GM18907 (cell line): Measurements from ENCODE around the gene D2HGDH.
"Not testable (repeated sequence)": the region's sequence is repeated elsewhere in the genome, so short reads cannot be mapped to it uniquely, and the experiment has no call there.

Source experiments
- ATAC-seq: cut with Tn5 transposase; IDR thresholded peaks from one replicate; pipeline ENCODE4 v1.9.1; 2021; ENCODE audit warnings: mild to moderate bottlenecking, moderate library complexity; ENCODE audit not compliant: unreplicated experiment

The D2HGDH gene

DNA sequence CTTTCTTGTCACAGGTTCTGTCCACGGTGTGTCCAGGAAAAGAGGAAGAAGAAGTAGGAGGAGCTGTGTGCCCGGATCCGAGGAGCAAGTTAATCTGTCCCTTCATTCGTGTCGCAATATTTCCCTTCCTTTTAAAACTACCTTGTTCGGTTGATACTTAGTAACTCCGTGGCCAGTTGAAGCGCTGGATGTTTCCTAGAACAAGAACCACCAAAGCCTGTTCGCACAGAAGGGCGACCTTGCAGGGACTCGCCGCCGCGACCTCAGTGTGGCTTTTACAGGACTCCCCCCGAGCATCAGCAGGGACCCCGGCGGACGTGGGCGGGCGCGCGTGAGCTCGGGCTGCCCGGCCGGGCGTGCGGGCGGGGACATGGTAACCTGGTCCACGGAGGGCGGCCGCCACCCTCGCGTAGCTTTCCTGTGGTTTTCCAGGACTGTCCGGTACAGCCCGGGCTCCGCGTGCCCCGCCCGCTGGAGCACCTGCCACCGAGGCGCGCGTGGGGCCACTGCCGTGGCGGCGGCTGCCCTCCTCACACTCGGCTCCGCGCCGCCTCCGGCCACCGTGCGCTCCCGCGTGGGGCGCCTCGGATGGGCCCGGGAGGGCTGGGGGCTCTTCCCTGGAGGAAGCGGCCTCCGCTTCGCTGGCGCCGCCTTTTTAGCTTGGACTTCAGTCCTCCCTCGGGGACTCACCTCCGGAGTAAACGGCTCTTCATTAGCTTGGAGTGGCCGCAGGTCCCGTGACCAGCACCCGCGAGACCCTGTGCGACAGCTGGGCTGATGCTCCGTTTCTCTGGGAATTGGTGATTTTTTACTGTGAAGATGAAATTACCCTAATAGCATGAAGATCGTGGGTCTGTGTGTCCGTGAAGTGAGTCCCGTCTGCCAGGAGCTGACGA lies 9.2 kb upstream of the D2HGDH start:
- no peak for ATAC-seq

DNA sequence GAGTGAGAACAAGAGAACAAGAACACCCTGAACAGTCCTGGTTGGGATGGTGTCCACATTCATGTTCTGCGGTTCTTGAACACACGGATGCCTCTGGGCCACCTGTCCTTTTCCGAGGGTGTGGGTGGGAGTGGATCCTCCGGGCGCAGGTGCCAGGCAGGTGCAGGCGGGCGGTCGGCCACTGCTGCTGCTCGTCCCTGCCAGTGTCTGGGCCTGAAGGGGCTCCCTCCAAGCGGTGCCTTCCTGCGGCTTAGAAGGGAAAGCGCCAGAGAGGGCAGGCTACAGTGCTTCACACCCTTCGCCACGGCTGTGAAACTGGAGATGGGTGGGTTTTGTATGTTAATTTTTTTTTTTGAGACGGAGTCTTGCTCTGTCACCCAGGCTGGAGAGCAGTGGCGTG lies 8.0 kb upstream of the D2HGDH start:
- ATAC-seq: no peak

DNA sequence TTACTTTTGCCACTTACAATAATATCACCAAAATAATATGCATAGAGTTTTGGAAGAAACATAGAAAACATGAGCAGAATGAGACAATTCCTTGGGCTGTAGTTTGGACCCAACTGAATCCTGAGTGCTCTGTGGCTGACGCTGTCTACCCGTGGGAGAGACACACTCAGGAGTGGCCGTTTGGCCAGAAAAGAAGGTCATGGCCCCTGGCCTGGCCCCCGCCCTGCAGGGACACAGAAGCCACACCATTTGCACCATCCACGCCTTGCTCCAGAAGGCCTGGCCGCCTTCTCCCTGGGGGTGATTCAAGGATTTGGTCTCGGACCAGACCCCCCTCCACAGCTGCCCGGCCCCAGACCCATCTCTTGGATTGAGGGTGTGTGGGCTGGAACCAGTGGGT lies 6.4 kb upstream of the D2HGDH start:
- no peak for ATAC-seq

DNA sequence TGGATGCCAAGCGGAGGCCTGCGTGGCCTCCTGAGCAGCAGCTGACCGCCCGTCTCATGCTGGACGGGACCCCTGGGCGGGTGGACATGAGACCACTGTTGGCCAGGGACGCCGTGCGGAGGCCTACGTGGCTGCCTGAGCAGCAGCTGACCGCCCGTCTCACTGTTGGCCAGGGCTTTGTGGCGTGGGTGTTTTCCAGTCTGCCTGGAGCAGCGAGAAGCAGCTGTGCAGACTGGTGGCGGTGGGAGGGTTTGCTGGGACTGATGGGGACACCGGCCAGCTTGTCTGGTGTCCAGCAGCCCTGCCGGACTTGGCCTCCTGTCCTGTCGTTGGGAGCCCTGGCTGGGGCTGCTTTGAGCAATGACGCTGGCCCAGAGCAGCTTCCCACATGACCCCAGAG lies 5.8 kb upstream of the D2HGDH start:
- no peak for ATAC-seq

DNA sequence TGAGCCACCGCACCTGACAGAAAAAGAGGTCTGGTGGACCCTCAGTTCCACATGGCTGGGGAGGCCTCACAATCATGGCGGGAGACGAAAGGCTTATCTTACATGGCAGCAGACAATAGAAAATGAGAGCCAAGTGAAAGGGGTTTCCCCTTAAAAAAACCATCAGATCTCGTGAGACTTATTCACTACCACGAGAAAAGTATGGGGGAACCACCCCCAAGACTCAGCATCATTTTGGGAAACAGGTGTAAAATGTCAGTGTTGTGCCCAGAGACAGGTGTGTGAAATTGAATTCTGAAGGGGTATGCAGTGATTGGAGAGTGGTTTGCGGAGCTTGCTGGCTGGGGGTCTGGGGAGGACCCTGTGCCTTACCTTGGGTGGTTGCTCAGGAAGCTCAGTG lies 4.6 kb upstream of the D2HGDH start:
- ATAC-seq: no peak

DNA sequence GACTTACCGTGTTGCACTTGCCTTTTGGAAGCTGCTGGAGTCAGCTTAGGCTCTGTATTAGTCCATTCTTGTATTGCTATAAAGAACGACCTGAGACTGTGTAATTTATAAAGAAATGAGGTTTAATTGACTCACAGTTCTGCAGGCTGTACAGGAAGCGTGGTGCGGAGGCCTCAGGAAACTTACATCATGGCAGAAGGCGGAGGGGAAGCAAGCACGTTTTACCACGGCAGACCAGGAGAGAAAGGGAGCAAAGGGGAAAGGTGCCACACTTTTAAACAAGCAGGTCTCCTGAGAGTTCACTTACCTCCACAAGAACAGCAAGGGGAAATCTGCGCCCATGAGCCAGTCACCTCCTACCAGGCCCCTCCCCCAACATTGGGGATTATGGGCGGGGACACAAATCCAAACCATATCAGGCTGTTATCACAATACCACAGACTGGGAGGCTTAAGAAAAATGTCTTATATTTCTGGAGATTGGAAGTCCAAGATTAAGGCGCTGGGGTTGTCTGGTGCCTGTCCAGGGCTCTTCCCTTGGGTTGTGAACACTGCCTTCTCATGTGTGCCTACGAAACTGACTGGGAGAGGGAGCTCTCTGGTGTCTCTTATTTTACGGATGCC lies 3.6 kb upstream of the D2HGDH start:
- no peak for ATAC-seq

DNA sequence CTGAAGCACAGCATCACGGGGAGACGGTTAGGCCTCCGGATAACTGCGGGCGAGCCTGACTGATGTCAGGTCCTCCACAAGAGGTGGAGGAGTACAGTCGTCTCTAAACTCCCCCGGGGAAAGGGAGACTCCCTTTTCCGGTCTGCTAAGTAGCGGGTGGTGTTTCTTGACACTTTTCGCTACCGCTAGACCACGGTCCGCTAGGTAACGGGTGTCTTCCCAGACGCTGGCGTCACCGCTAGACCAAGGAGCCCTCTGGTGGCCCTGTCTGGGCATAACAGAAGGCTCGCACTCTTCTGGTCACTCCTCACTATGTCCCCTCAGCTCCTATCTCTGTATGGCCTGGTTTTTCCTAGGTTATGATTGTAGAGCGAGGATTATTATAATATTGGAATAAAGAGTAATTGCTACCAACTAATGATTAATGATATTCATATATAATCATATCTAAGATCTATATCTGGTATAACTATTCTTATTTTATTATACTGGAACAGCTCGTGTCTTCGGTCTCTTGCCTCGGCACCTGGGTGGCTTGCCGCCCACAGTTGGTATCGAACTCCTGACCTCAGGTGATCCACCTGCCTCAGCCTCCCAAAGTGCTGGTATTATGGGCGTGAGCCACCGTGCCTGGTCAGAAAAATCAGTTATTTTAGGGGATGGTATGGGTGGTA lies 1.8 kb upstream of the D2HGDH start:
- not testable (repeated sequence) for ATAC-seq

DNA sequence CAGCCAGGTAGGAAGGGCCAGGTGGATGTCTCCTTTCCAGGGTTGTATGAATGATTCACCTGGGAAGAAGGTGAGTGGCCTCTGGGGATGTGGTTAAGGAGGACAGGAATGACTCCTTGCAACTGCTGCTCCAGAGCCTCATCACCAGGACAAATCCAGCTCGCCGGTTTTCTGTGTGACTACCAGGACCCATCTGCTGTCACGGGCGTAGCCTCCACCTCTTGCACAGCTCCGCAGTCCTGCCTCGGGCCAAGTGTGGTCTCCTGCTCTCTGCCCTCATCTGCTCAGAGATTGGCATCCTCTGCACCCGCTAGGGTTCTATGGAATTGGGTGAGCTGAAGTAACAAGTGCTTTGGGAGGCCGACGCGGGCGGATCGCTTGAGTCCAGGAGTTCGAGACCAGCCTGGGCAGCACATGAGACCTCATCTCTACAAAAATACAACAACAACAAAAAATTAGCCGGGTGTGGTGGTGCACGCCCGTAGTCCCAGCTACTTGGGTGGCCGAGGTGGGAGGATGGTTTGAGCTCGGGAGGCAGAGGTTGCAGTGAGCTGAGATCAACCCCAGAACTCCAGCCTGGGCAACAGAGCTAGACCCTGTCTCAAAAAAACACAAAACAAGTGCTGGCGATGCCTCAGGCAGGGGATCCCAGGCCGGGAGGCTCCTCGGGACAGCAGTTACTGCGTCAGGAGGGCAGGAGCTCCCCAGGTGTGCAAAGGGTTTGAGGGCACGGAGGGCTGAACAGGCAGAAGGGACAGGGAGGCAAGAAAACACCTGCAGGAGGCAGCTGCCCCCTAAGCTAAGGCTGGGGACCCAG lies 831 bp upstream of the D2HGDH start:
- no peak for ATAC-seq

- ATAC-seq: peak; percentile 32
Measured at GRCh38 chr2:241734208-241734466, 293 bp upstream of the D2HGDH start.

DNA sequence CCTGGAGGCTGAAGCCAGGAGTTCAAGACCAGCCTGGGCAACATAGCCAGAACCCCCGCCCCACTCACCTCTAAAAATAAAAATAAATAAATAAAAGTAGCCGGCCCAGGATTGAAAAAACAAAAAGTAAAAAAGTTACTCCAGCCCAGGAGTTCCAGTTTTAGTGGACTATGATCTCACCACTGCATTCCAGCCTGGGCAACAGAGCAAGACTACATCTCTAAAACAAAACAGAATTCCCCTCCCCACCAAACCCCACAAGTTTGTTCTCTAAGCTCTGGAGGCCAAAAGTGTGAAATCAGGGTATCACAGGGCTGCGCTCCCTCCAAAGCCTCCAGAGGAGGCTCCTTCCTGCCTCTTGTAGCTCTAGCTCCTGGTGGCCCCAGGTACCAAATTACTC lies 1.7 kb downstream of the D2HGDH start:
- ATAC-seq: no peak

- no peak for ATAC-seq
Measured at GRCh38 chr2:241738040-241738686, 3.7 kb downstream of the D2HGDH start.

DNA sequence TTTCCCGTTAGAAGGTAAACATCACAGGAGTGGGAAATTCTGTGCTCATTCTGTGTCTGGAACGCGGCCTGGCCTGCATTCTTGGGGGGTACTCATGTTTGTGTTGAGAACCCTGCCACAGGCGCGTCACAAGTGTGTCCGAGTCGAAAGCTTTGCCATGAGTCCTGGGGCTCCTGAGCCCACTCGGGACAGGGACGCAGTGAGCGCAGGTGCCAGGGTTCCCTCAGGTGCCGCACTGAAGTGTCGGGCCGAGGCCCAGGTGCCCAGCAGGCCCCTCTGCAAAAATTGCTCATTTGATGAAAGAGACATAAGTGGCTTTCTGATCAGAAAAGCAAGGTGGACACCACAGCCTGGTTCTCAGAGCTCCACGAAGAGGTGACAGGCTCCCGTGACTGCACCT lies 4.7 kb downstream of the D2HGDH start:
- no peak for ATAC-seq

DNA sequence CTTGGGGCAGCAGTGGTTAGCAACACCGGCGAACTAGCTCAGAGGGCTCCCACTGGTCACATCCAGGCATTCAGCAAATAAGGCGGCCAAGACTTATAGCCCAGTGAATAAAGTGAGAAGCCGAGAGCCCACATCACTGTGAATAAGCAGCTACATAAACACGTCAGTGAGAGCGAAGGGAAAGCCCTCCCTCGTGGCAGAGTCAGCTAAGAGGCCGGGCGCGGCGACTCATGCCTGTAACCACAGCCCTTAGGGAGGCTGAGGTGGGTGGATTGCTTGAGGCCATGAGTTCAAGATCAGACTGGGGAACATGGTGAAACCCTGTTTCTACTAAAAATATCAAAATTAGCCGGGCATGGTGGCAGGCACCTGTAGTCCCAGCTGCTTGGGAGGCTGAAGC lies 5.2 kb downstream of the D2HGDH start:
- ATAC-seq: no peak

- no peak for ATAC-seq
Measured at GRCh38 chr2:241741016-241741415, 6.6 kb downstream of the D2HGDH start.

DNA sequence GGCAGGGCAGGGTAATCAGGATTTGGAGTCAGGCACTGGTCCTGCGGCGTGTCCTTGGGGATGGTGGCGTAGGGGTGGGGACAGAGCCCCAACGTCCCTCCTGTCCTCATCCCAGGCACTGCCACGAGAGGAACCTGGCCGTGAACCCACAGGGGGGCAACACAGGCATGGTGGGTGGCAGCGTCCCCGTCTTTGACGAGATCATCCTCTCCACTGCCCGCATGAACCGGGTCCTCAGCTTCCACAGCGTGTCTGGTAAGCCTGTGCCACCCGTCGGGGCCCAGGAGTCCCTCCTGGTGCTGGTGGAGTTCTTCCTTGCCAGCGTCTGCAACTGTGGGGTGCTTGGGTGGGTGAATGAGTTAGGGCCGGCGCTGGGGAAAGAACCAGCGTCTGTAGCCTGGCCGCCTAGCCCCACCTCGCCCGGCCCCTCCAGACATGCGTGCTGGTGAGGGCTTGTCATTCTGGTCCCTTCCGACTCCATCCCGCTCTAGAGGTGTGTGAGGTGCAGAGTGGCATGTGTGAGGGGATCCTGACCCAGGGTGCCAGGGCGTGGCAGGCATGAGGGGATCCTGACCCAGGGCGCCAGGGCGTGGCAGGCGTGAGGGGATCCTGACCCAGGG lies 8.0 kb downstream of the D2HGDH start:
- ATAC-seq: no peak

- not testable (repeated sequence) for ATAC-seq
Measured at GRCh38 chr2:241743008-241743407, 8.6 kb downstream of the D2HGDH start.

- no peak for ATAC-seq
Measured at GRCh38 chr2:241743620-241744019, 9.2 kb downstream of the D2HGDH start.

DNA sequence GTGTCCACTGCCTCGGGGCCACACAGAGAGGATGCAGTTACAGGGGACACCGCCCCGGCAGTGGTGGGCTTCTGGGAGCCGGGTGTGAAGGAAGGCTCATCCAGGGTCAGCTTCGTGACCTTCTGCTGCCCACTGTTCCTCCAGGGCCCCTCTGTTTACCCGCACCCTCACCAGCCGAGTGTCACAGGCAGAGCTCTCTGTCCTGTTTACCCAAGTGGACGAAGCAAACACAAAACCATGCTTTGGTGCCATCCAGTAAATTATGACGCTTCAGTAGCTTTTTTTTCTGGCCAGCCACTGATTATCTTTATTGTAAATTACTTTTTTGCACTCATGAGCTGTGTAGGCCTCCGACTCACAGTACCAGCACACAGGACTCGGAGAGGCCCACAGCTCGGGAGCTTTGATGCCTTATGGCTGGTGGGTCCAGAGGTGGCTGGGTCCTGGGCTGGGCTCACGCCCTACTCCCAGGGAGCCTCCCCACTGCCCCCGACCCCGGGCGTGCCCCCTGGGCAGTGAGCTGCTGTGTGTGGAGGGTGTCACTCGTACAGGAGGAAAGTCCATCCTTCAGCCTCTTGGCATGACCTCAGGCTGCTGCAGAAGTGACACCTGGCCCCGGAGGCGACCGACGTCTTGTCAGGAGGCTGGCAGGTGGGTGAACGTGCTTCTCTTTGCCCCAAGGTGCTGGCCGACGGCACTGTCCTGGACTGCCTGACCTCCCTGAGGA lies 9.8 kb downstream of the D2HGDH start:
- no peak for ATAC-seq

- no peak for ATAC-seq
Measured at GRCh38 chr2:241745276-241745675, 10.8 kb downstream of the D2HGDH start.

DNA sequence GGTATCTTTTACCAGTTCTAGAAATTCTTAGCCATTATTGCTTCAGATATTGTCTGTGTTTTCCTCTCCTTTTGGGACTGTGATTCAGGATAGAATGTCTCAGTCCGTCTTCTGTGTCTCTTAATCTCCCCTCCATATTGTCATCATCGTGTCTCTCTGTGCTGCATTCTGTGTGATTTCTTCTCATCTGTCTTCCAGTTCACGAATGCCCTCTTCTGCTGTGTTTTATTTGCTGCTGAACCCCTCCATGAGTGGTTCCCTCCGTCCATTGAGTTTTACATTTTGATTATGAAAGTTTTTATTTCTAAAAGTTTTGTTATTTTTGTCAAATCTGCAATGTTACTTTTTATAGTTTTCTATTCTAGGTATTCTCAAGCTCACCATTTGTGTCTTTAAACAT lies 11.7 kb downstream of the D2HGDH start:
- ATAC-seq: no peak
